H9 (cell line): ENCODE data around the gene FARP1. TPM values are rescaled to one million over a fixed set of nuclear protein-coding genes. Genes with fewer than 3 reads are reported as not detected.

ENCODE experiments used
- DNase-seq: peaks from one replicate; pipeline ENCODE4 v3.0.0-alpha.2; 2017
- H2AFZ ChIP-seq: one replicate; pipeline ENCODE4 v1.6.1; 2013; ENCODE audit warnings: mild to moderate bottlenecking, low read length, control low read depth, moderate library complexity
- H2AK5ac ChIP-seq: 2 replicates; pipeline ENCODE4 v1.6.1; 2013; ENCODE audit warnings: low read length, control low read depth, mixed read lengths; ENCODE audit not compliant: insufficient read length
- H2BK120ac ChIP-seq: one replicate; pipeline ENCODE4 v1.6.1; 2013; ENCODE audit warnings: low read depth, mild to moderate bottlenecking, low read length, control low read depth, inconsistent platforms; ENCODE audit not compliant: poor library complexity, severe bottlenecking
- H2BK12ac ChIP-seq: 2 replicates; pipeline ENCODE4 v1.6.1; 2013; ENCODE audit warnings: low read length, control low read depth, mixed read lengths, low read depth; ENCODE audit not compliant: insufficient read length
- H2BK15ac ChIP-seq: 2 replicates; pipeline ENCODE4 v1.6.1; 2013; ENCODE audit warnings: low read depth, low read length, control low read depth
- H2BK20ac ChIP-seq: one replicate; pipeline ENCODE4 v1.6.1; 2013; ENCODE audit warnings: low read depth, mild to moderate bottlenecking, low read length, control low read depth, inconsistent platforms; ENCODE audit not compliant: poor library complexity, severe bottlenecking
- H2BK5ac ChIP-seq: 2 replicates; pipeline ENCODE4 v1.6.1; 2013; ENCODE audit warnings: low read length, control low read depth, mixed read lengths; ENCODE audit not compliant: insufficient read length
- H3K14ac ChIP-seq: 2 replicates; pipeline ENCODE4 v1.6.1; 2013; ENCODE audit warnings: low read length, control low read depth; ENCODE audit not compliant: insufficient read depth
- H3K18ac ChIP-seq: 2 replicates; pipeline ENCODE4 v1.6.1; 2013; ENCODE audit warnings: low read depth, mild to moderate bottlenecking, mixed read lengths, low read length, control low read depth; ENCODE audit not compliant: insufficient read length
- H3K23ac ChIP-seq: 2 replicates; pipeline ENCODE4 v1.6.1; 2013; ENCODE audit warnings: low read length, control low read depth, mixed read lengths, low read depth; ENCODE audit not compliant: insufficient read length
- H3K23me2 ChIP-seq: 2 replicates; pipeline ENCODE4 v1.6.1; 2013; ENCODE audit warnings: low read depth, mild to moderate bottlenecking, mixed read lengths, low read length, control low read depth; ENCODE audit not compliant: insufficient read length, poor library complexity, severe bottlenecking
- H3K27ac ChIP-seq: 2 replicates; pipeline ENCODE4 v1.5.1; 2013; ENCODE audit warnings: low read length, control low read depth, mixed read lengths, low read depth; ENCODE audit not compliant: insufficient read length
- H3K27me3 ChIP-seq: 2 replicates; pipeline ENCODE4 v1.6.1; 2013; ENCODE audit warnings: low read length, control low read depth, inconsistent platforms; ENCODE audit not compliant: insufficient read depth
- H3K4ac ChIP-seq: 2 replicates; pipeline ENCODE4 v1.6.1; 2013; ENCODE audit warnings: low read depth, mild to moderate bottlenecking, control low read depth, inconsistent platforms, low read length, moderate library complexity
- H3K4me1 ChIP-seq: 2 replicates; pipeline ENCODE4 v1.6.1; 2013; ENCODE audit warnings: low read length, control low read depth, inconsistent platforms; ENCODE audit not compliant: insufficient read depth
- H3K4me2 ChIP-seq: 2 replicates; pipeline ENCODE4 v1.6.1; 2013; ENCODE audit warnings: low read length, control low read depth, mixed read lengths; ENCODE audit not compliant: insufficient read length, insufficient read depth
- H3K56ac ChIP-seq: 2 replicates; pipeline ENCODE4 v1.6.1; 2013; ENCODE audit warnings: low read depth, mild to moderate bottlenecking, mixed read lengths, low read length, control low read depth; ENCODE audit not compliant: insufficient read length
- H3K79me1 ChIP-seq: 2 replicates; pipeline ENCODE4 v1.6.1; 2013; ENCODE audit warnings: low read depth, mild to moderate bottlenecking, moderate library complexity, low read length, control low read depth, inconsistent platforms; ENCODE audit not compliant: insufficient read depth, poor library complexity, severe bottlenecking
- H3K79me2 ChIP-seq: 2 replicates; pipeline ENCODE4 v1.6.1; 2013; ENCODE audit warnings: low read length, control low read depth, inconsistent platforms; ENCODE audit not compliant: insufficient read depth
- H3K9ac ChIP-seq: 2 replicates; pipeline ENCODE4 v1.6.1; 2013; ENCODE audit warnings: low read length, control low read depth, mixed read lengths; ENCODE audit not compliant: insufficient read length; ENCODE audit errors: extremely low read depth
- H3K9me3 ChIP-seq: one replicate; pipeline ENCODE4 v1.6.1; 2013; ENCODE audit warnings: low read depth, low read length, inconsistent platforms; ENCODE audit not compliant: control insufficient read depth
- H3T11ph ChIP-seq: one replicate; pipeline ENCODE4 v1.6.1; 2013; ENCODE audit warnings: mild to moderate bottlenecking, low read length, control low read depth, inconsistent platforms
- H4K20me1 ChIP-seq: one replicate; pipeline ENCODE4 v1.6.1; 2013; ENCODE audit not compliant: control insufficient read depth, insufficient read length, insufficient read depth
- H4K5ac ChIP-seq: 2 replicates; pipeline ENCODE4 v1.6.1; 2013; ENCODE audit warnings: low read depth, mild to moderate bottlenecking, mixed read lengths, low read length, control low read depth; ENCODE audit not compliant: insufficient read length
- H4K8ac ChIP-seq: replicated peaks from 2 replicates; pipeline ENCODE4 v1.6.1; 2013; ENCODE audit warnings: low read length, control low read depth, mixed read lengths, low read depth; ENCODE audit not compliant: insufficient read length
- H4K91ac ChIP-seq: 2 replicates; pipeline ENCODE4 v1.6.1; 2013; ENCODE audit warnings: low read depth, mild to moderate bottlenecking, moderate library complexity, mixed read lengths, low read length, control low read depth; ENCODE audit not compliant: insufficient read length
- H3K27ac Mint-ChIP-seq, 3 experiments: 2 replicates in 2 of 3; 3 replicates in 1 of 3; pipeline ENCODE4 v1.8.0; 2020 to 2021; ENCODE audit warnings: mixed read lengths in 3 of 3, mild to moderate bottlenecking in 1 of 3, moderate library complexity in 1 of 3
- H3K27me3 Mint-ChIP-seq: 2 replicates; pipeline ENCODE4 v1.8.0; 2021; ENCODE audit warnings: low read depth, mild to moderate bottlenecking, moderate library complexity, mixed read lengths
- H3K36me3 Mint-ChIP-seq, 3 experiments: 2 replicates in 2 of 3; 3 replicates in 1 of 3; pipeline ENCODE4 v1.8.0; 2020 to 2021; ENCODE audit warnings: low read depth in 3 of 3, mixed read lengths in 3 of 3; ENCODE audit not compliant: insufficient read depth in 1 of 3
- H3K4me1 Mint-ChIP-seq, 2 experiments: 2 replicates each; pipeline ENCODE4 v1.8.0; 2020; ENCODE audit warnings: mixed read lengths in 2 of 2
- H3K4me3 Mint-ChIP-seq, 2 experiments: 2 replicates in 1 of 2; 3 replicates in 1 of 2; pipeline ENCODE4 v1.8.0; 2020 to 2021; ENCODE audit warnings: mild to moderate bottlenecking in 2 of 2, mixed read lengths in 2 of 2, moderate library complexity in 1 of 2
- H3K9me3 Mint-ChIP-seq, 2 experiments: 2 replicates in 1 of 2; 3 replicates in 1 of 2; pipeline ENCODE4 v1.8.0; 2020; ENCODE audit warnings: mild to moderate bottlenecking in 2 of 2, mixed read lengths in 2 of 2, moderate library complexity in 1 of 2
- WGBS: extraction: QIAGEN DNeasy Blood & Tissue Kit; methylation state at CpG from one replicate; pipeline ENCODE4 v1.1.7; 2013; ENCODE audit warnings: missing lambda C conversion rate, low lambda C conversion rate, mixed read lengths; ENCODE audit not compliant: insufficient read length; ENCODE audit errors: extremely low coverage; 5-methylcytosine and 5-hydroxymethylcytosine counted together
- total RNA-seq: library from RNA; stranded (reverse); gene quantifications from 2 replicates; pipeline ENCODE4 v1.2.1, GENCODE V29; 2021
- TF ChIP-seq, protein P1 (sequence below): fragments of 200-600 bp; sonication (generic); conservative IDR thresholded peaks from 3 replicates; pipeline ENCODE4 v1.8.0; 2021; ENCODE audit warnings: antibody characterized with exemption, mild to moderate bottlenecking

Gene FARP1
- total RNA-seq, 1 experiment from 2014 or later = 95.9 TPM

DNA sequence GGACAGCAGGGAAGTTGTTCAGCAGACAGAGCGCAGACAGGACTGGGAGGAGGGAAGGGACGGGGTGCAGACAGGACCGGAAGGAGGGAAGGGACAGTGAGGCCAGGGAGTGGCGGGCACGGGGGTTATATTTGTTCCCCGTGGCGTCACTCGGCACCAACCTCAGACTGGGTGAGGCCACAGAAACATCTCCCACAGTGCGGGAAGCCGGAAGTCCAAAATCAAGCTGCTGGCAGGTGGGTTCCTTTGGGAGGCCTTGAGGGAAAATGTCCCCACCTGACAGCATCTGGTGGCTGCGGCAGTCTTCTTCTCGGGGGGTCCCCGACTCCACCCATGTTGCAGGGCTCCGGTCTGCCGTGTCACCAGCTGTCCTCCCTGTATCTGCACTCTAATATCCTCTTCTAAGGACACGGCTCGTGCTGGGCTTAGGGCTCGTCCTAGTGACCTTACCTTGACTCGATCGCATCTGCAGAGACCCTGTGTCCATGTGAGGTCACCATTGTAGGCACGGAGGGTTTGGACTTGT lies 301.0 kb downstream of the FARP1 start:
- Histone ChIP-seq H3K23me2 (no peaks in the 10 kb centered on the region), H3K56ac (no peak overlapping the region), H2AFZ (no peak overlapping the region), H4K91ac (no peak overlapping the region), H2BK5ac (no peak overlapping the region), H2BK12ac (no peak overlapping the region), H3K79me2 (no peaks in the 10 kb centered on the region), H3K79me1 (no peaks in the 10 kb centered on the region), H4K5ac (no peak overlapping the region), H3K9me3 (no peaks in the 10 kb centered on the region), H2BK20ac (no peak overlapping the region), H3K18ac (no peak overlapping the region), H3K27ac (no peak overlapping the region), H2AK5ac (no peak overlapping the region), H4K20me1 (peaks cover 2% of the 10 kb centered on the region), H3K4me1 (no peaks in the 10 kb centered on the region; the same call in 1 of the 2 replicates), H2BK15ac (no peak overlapping the region), H4K8ac (no peak overlapping the region), H3K9ac (no peak overlapping the region), H3K23ac (no peak overlapping the region), H2BK120ac (no peak overlapping the region), H3K14ac (no peak overlapping the region), H3T11ph (no peak overlapping the region), H3K27me3 (no peaks in the 10 kb centered on the region), H3K4me2 (no peak overlapping the region), H3K4ac (no peak overlapping the region)
- Mint-ChIP-seq H3K36me3 (peaks cover 14 to 49% (median 46%) of the 10 kb centered on the region in 3 experiments; a peak in 6 of 7 replicates), H3K4me1 (peaks cover 12 to 17% of the 10 kb centered on the region in 2 experiments), H3K27me3 (peaks cover 2% of the 10 kb centered on the region; the same call in 1 of the 2 replicates), H3K9me3 (no peaks in the 10 kb centered on the region), H3K27ac (peak overlapping the region; percentile 42 to 86 (median 69); a peak in 5 of 7 replicates), H3K4me3 (no peak overlapping the region)
- DNase-seq = no peak
- TF ChIP-seq, protein P1, sequence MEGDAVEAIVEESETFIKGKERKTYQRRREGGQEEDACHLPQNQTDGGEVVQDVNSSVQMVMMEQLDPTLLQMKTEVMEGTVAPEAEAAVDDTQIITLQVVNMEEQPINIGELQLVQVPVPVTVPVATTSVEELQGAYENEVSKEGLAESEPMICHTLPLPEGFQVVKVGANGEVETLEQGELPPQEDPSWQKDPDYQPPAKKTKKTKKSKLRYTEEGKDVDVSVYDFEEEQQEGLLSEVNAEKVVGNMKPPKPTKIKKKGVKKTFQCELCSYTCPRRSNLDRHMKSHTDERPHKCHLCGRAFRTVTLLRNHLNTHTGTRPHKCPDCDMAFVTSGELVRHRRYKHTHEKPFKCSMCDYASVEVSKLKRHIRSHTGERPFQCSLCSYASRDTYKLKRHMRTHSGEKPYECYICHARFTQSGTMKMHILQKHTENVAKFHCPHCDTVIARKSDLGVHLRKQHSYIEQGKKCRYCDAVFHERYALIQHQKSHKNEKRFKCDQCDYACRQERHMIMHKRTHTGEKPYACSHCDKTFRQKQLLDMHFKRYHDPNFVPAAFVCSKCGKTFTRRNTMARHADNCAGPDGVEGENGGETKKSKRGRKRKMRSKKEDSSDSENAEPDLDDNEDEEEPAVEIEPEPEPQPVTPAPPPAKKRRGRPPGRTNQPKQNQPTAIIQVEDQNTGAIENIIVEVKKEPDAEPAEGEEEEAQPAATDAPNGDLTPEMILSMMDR = no peak
- WGBS = no CpG with 5 or more reads among the region's 21 CpGs
